ENCODE results near the gene NT5DC4. TPM values are rescaled to one million over a fixed set of nuclear protein-coding genes. Genes with fewer than 3 reads are reported as not detected.

The NT5DC4 gene
- total RNA-seq, 2 experiments from 2014 or later = not detected

GRCh38 chr2:112722816-112723546, 2.2 kb downstream of the NT5DC4 start:
- intact Hi-C loops (cut with micrococcal nuclease) = loop anchor here (1.0 kb wide), 1 partner anchor 99 kb away; no protein-coding TSS in a partner anchor
- no peaks in the 10 kb centered on the region for H3K9me3 Mint-ChIP-seq
- no peaks in the 10 kb centered on the region for H3K36me3 Mint-ChIP-seq (ENCODE audit: low read depth)
- TF ChIP-seq, protein P1, sequence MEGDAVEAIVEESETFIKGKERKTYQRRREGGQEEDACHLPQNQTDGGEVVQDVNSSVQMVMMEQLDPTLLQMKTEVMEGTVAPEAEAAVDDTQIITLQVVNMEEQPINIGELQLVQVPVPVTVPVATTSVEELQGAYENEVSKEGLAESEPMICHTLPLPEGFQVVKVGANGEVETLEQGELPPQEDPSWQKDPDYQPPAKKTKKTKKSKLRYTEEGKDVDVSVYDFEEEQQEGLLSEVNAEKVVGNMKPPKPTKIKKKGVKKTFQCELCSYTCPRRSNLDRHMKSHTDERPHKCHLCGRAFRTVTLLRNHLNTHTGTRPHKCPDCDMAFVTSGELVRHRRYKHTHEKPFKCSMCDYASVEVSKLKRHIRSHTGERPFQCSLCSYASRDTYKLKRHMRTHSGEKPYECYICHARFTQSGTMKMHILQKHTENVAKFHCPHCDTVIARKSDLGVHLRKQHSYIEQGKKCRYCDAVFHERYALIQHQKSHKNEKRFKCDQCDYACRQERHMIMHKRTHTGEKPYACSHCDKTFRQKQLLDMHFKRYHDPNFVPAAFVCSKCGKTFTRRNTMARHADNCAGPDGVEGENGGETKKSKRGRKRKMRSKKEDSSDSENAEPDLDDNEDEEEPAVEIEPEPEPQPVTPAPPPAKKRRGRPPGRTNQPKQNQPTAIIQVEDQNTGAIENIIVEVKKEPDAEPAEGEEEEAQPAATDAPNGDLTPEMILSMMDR (IDR thresholded peaks at IDR 0.05) = no peak
- no peak for DNase-seq
- H3K27ac Mint-ChIP-seq = no peak overlapping the region
- ChIA-PET POLR2A (no interaction called here), CTCF (interaction anchor here (9.5 to 10.6 kb wide), 2 partner anchors 93 to 123 kb away, joined by 202 to 291 read pairs; no protein-coding TSS in a partner anchor)
- H3K4me1 Mint-ChIP-seq (ENCODE audit: low read depth) = peaks cover 3% of the 10 kb centered on the region
- no peak overlapping the region for H3K4me3 Mint-ChIP-seq
- no peaks in the 10 kb centered on the region for H3K27me3 Mint-ChIP-seq
- ATAC-seq = no peak

GRCh38 chr2:112723547-112723940, 2.7 kb downstream of the NT5DC4 start:
- intact Hi-C loops (cut with micrococcal nuclease) = loop anchor here (1.0 kb wide), 1 partner anchor 99 kb away; no protein-coding TSS in a partner anchor
- no peak overlapping the region for H3K4me3 Mint-ChIP-seq
- POLR2A ChIA-PET = no interaction called here
- no peaks in the 10 kb centered on the region for H3K9me3 Mint-ChIP-seq
- CTCF ChIA-PET = interaction anchor here (1.0 to 10.6 kb wide), 4 partner anchors 33 to 123 kb away, joined by 4 to 291 read pairs (median 104); no protein-coding TSS in a partner anchor
- no peak overlapping the region for H3K27ac Mint-ChIP-seq
- DNase-seq = no peak
- peaks cover 3% of the 10 kb centered on the region for H3K4me1 Mint-ChIP-seq (ENCODE audit: low read depth)
- no peaks in the 10 kb centered on the region for H3K36me3 Mint-ChIP-seq (ENCODE audit: low read depth)
- no peaks in the 10 kb centered on the region for H3K27me3 Mint-ChIP-seq
- TF ChIP-seq, protein P1 (IDR thresholded peaks at IDR 0.05) = no peak
- no peak for ATAC-seq

GRCh38 chr2:112723995-112724394, 3.2 kb downstream of the NT5DC4 start:
- Mint-ChIP-seq H3K9me3 (no peaks in the 10 kb centered on the region), H3K27me3 (no peaks in the 10 kb centered on the region), H3K4me3 (no peak overlapping the region), H3K27ac (no peak overlapping the region), H3K4me1 (ENCODE audit: low read depth) (peaks cover 3% of the 10 kb centered on the region), H3K36me3 (ENCODE audit: low read depth) (no peaks in the 10 kb centered on the region)
- intact Hi-C loops (cut with micrococcal nuclease) = loop anchor here (1.0 kb wide), 1 partner anchor 100 kb away; no protein-coding TSS in a partner anchor
- TF ChIP-seq, protein P1 (IDR thresholded peaks at IDR 0.05) = no peak
- ChIA-PET CTCF (interaction anchor here (1.0 to 10.6 kb wide), 7 partner anchors 13 to 124 kb away, joined by 4 to 291 read pairs (median 7); no protein-coding TSS in a partner anchor), POLR2A (no interaction called here)
- ATAC-seq (no peak), DNase-seq (no peak)

DNA sequence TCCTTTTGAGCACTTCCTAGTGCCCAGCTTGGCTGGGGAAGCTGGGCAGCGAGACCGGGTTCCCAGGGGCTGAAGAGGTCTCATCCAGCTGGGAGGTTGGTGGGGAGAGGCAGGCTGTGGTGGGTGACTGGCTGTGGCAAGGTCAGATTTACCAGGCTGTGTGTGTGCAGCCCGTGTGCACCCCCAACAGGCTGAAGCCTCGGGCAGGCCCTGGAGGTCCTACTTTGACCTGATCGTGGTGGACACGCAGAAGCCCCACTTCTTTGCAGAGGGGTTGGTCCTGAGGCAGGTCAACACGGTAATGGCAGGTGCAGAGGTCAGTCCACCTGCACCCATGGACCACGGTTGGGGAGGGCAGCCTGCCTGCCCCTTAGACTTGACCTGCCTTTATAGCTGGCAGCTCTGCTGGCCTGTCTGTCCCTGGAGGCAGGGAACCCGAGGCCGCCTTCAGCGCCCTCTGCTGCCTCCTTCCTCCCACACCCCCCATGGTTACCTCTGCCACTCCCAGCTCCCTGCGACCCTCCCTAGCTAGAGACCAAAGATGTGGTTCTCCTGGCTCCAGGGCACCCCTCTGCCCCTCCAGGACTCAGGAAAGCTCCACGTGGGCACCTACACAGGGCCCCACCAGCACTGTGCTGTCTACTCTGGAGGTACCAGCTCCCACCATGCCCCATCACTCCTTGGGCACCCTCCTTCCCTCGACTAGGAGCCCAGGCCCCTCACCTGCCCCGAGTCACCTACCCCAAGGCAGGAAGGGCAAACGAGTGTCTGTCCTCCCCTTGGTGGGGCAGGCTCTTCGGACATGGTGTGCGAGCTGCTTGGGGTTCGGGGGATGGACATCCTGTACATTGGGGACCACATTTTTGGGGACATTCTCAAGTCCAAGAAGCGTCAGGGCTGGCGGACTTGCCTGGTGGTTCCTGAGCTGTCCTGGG, 4.0 kb downstream of the NT5DC4 start:
- peak; percentile 26 for DNase-seq
- no peaks in the 10 kb centered on the region for H3K27me3 Mint-ChIP-seq
- ATAC-seq = no peak
- TF ChIP-seq, protein P1 (IDR thresholded peaks at IDR 0.05) = no peak
- intact Hi-C loops (cut with micrococcal nuclease) = no loop called here
- H3K9me3 Mint-ChIP-seq = no peaks in the 10 kb centered on the region
- no peaks in the 10 kb centered on the region for H3K36me3 Mint-ChIP-seq (ENCODE audit: low read depth)
- ChIA-PET POLR2A (interaction anchor here (0.8 to 1.8 kb wide), 5 partner anchors 11 to 124 kb away, joined by 3 to 6 read pairs (median 4); no protein-coding TSS in a partner anchor), CTCF (interaction anchor here (0.7 to 10.8 kb wide), 20 partner anchors 9 to 234 kb away, joined by 3 to 291 read pairs (median 6); partner anchors contain the start of gene SLC20A1)
- no peak overlapping the region for H3K4me3 Mint-ChIP-seq
- H3K27ac Mint-ChIP-seq = no peak overlapping the region
- peaks cover 3% of the 10 kb centered on the region for H3K4me1 Mint-ChIP-seq (ENCODE audit: low read depth)
